GM19397 (cell line): ENCODE data around the gene NGFR.

Source experiments
- ATAC-seq: cut with Tn5 transposase; IDR thresholded peaks from one replicate; pipeline ENCODE4 v1.9.1; 2021; ENCODE audit warnings: mild to moderate bottlenecking, moderate library complexity; ENCODE audit not compliant: unreplicated experiment

NGFR gene

DNA sequence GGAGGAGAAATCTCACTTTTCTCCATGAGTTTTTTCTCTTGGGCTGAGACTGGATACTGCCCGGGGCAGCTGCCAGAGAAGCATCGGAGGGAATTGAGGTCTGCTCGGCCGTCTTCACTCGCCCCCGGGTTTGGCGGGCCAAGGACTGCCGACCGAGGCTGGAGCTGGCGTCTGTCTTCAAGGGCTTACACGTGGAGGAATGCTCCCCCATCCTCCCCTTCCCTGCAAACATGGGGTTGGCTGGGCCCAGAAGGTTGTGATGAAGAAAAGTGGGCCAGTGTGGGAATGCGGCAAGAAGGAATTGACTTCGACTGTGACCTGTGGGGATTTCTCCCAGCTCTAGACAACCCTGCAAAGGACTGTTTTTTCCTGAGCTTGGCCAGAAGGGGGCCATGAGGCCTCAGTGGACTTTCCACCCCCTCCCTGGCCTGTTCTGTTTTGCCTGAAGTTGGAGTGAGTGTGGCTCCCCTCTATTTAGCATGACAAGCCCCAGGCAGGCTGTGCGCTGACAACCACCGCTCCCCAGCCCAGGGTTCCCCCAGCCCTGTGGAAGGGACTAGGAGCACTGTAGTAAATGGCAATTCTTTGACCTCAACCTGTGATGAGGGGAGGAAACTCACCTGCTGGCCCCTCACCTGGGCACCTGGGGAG lies 19.1 kb downstream of the NGFR start:
- ATAC-seq: no peak

- ATAC-seq: peak; percentile 63
Measured at GRCh38 chr17:49515196-49515770, 20.2 kb downstream of the NGFR start.

- no peak for ATAC-seq
Measured at GRCh38 chr17:49516180-49516579, 21.1 kb downstream of the NGFR start.

DNA sequence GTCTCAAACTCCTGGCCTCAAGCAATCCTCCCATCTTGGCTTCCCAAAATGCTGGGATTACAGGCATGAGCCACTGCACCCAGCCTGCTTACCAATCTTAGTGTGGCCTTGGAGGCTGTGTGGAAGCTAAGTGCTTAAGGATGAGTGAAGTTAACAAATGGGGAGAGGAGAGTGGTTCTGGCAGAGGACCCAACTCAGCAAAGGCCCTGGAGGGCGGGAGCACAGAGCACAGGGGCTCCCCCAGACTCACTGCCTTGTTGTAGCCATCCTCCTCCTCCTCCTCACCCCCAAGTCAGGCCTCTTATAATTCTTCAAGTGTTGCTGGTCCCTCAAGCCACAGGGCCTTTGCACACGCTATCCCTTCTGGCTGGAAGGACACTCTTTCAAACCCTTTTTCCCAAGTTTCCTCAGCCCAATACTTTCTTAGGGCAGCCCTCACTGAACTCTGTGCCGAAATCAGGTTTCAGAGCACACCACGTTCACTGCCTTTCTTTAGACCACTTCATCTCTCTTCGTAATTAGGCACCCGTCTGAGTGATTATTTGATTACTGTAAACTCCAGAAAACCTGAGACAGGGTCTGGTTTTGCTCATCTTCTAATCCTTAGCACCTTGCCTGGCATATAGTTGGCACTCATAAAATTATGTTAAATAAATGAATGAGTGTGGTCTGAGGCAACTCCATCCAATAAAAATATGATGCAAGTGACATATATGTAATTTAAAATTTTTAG lies 23.4 kb downstream of the NGFR start:
- no peak for ATAC-seq

GRCh38 chr17:49519781-49520180 lies 24.7 kb downstream of the NGFR start:
- ATAC-seq: no peak

- ATAC-seq: no peak
Measured at GRCh38 chr17:49520386-49521087, 25.4 kb downstream of the NGFR start.

DNA sequence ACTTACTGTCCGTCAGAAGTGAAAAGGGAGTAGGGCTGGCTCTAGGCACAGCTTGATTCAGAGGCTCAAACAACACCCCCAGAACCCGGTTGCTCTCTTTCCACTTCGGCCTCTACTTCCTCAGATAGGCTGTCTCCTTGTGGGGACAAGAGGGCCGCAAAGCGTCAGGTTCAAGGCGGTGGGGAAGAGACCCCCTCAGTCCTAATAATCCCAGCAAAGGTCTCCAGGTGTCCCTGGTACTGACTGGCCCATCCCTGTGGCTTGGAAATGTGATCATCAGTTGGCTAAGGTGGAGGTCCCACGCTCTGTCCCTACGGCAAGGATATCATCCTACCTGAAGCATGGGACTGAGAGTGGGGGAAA lies 26.0 kb downstream of the NGFR start:
- no peak for ATAC-seq

- ATAC-seq: no peak
Measured at GRCh38 chr17:49521471-49522356, 26.6 kb downstream of the NGFR start.

GRCh38 chr17:49522357-49522890 lies 27.3 kb downstream of the NGFR start:
- ATAC-seq: no peak

DNA sequence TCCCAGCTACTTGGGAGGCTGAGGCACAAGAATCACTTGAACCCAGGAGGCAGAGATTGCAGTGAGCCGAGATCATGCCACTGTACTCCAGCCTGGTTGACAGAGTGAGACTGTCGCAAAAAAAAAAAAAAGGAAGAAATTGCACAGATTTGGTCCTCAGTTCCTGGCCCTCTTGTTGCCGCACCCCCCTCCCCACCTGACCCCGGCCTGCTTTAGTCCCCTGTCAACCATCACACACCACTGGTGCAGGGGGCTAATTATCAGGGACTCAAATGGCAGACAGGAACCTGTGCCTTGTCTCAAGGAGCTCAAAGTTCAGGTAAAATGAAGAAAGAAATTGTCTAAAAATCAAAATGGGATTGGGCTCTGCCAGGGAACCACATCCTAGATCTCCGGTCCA lies 28.1 kb downstream of the NGFR start:
- no peak for ATAC-seq

GRCh38 chr17:49523706-49524472 lies 28.8 kb downstream of the NGFR start:
- ATAC-seq: no peak

- ATAC-seq: no peak
Measured at GRCh38 chr17:49524473-49525359, 29.6 kb downstream of the NGFR start.

- ATAC-seq: no peak
Measured at GRCh38 chr17:49525831-49526741, 31.0 kb downstream of the NGFR start.

DNA sequence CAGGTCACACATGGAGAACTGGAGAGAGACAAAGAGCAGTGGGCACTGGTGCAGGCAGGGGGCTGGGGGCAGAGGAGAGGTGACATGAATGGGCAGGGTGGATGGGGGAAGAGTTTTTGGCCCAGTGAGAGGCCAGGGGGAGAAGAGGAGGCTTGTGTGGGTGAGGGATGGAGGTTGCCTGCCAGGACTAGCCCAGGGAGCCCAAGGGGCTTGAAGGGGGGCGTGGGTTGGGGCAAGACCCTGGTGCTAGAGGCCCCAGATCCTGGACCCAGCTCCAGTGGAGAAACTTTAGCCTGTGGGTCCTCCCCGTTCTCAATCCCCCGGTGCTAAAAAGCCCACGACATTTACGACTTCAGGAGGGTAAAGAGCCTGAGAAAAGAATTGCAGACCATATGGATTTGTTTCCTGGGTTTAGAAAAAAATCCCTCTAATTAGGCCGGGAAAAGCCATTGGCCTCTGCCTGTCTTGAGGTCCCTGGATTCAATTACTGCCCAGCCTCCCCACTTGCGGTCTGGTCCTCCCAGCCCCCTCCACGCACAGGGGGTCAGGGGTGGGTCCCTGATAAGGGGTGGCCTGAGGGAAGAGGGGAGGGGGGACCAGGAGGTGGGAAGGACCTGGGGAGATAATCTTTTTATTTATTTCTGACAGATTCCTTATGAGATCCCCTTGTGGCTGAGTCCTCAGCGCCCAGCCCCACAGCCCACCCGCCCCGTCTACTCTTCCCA lies 33.0 kb downstream of the NGFR start:
- no peak for ATAC-seq

DNA sequence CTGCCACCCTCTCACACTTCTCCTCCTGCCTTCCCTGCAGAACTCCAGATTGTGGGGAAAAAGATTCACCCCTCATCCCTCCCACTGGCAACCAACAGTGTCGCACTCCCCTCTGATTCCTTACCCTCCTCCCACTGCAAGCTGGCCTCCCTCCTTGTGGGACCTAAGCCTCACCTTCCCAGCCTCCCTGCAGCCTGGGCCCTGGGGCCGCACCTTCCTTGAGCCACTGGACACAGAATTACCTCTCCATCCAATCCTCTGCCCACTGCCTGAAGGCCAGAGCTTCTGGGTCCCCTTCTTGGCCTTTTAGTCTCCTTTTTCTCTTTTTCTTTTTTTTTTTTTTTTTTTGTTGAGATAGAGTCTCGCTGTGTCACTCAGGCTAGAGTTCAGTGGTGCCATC lies 33.9 kb downstream of the NGFR start:
- no peak for ATAC-seq

GRCh38 chr17:49530118-49530517 lies 35.0 kb downstream of the NGFR start:
- ATAC-seq: no peak

DNA sequence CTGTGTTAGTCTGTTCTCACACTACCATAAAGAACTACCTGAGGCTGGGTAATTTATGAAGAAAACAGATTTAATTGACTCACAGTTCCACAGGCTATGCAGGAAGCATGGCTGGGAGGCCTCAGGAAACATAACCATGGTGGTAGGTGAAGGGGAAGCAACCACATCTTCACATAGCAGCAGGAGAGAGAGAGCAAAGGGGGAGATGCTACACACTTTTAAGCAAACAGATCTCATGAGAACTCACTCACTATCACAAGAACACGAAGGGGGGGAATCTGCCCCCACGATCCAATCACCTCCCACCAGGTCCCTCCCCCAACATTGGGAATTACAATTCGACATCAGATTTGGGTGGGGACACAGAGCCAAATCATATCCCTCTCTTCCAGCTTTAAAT lies 48.8 kb downstream of the NGFR start:
- no peak for ATAC-seq
